H54 (cell line): ENCODE results near the gene CCDC40.

ENCODE experiments used
- DNase-seq: peaks from one replicate; pipeline ENCODE4 v3.0.0; 2011; ENCODE audit warnings: low spot score, mixed read lengths; ENCODE audit not compliant: insufficient read length
- FAIRE-seq: peaks from 3 replicates; lab custom pipeline; 2011; peaks lifted over from hg19 to GRCh38; lab: Jason Lieb, UNC
- POLR2A ChIP-seq: IDR thresholded peaks from 2 replicates; pipeline ENCODE4 v1.6.1; 2011; ENCODE audit warnings: low read depth, mild to moderate bottlenecking, low read length

CCDC40 gene

GRCh38 chr17:80097127-80097621 lies 60.7 kb downstream of the CCDC40 start:
- FAIRE-seq (no peak), DNase-seq (no peak)
- TF ChIP-seq POLR2A = no peak

- TF ChIP-seq POLR2A = no peak
- DNase-seq = no peak
- no peak for FAIRE-seq
Observed at GRCh38 chr17:80097844-80098691, 61.6 kb downstream of the CCDC40 start.

- no peak for TF ChIP-seq POLR2A
- no peak for DNase-seq
- no peak for FAIRE-seq
Observed at GRCh38 chr17:80099291-80100034, 63.0 kb downstream of the CCDC40 start.

GRCh38 chr17:80100035-80100323 lies 63.5 kb downstream of the CCDC40 start:
- FAIRE-seq (no peak), DNase-seq (no peak)
- no peak for TF ChIP-seq POLR2A

GRCh38 chr17:80101011-80101945 lies 64.8 kb downstream of the CCDC40 start, which contains the start of gene GAA:
TSS of gene GAA (plus strand) at chr17:80101581. CDS start at chr17:80104587, 3,006 bp downstream.
- TF ChIP-seq POLR2A = peak; percentile 73
- DNase-seq (peak; percentile 91), FAIRE-seq (no peak)

GRCh38 chr17:80101946-80102663 lies 65.7 kb downstream of the CCDC40 start:
- DNase-seq (no peak), FAIRE-seq (no peak)
- no peak for TF ChIP-seq POLR2A

- no peak for DNase-seq
Observed at GRCh38 chr17:80102664-80103448, 66.4 kb downstream of the CCDC40 start.

GRCh38 chr17:80103449-80104085 lies 67.1 kb downstream of the CCDC40 start:
- DNase-seq = no peak
- FAIRE-seq = no peak
- TF ChIP-seq POLR2A = no peak

More at GRCh38 chr17:80102664-80103448, 66.4 kb downstream of the CCDC40 start:
- TF ChIP-seq POLR2A = no peak
- no peak for FAIRE-seq

- FAIRE-seq (no peak), DNase-seq (peak; percentile 97)
- no peak for TF ChIP-seq POLR2A
Observed at GRCh38 chr17:80104321-80104955, 68.0 kb downstream of the CCDC40 start.

GRCh38 chr17:80104956-80105375 lies 68.5 kb downstream of the CCDC40 start:
- no peak for TF ChIP-seq POLR2A
- FAIRE-seq = no peak
- no peak for DNase-seq

GRCh38 chr17:80105762-80106161 lies 69.3 kb downstream of the CCDC40 start:
- DNase-seq (no peak), FAIRE-seq (no peak)
- no peak for TF ChIP-seq POLR2A
